Muscle of leg (tissue), 11 donors: ENCODE measurements around the gene SLC25A51. TPM values are rescaled to one million over a fixed set of nuclear protein-coding genes. Genes with fewer than 3 reads are reported as not detected.

ENCODE experiments used
- DNase-seq: peaks from one replicate; pipeline ENCODE4 v3.0.0; 2013
- H3K27ac ChIP-seq: one replicate; pipeline ENCODE4 v1.5.1; 2013; ENCODE audit warnings: mild to moderate bottlenecking, low read length, control low read depth
- H3K27me3 ChIP-seq: one replicate; pipeline ENCODE4 v1.6.1; 2013; ENCODE audit warnings: low read length; ENCODE audit not compliant: control insufficient read depth, insufficient read depth
- H3K36me3 ChIP-seq: one replicate; pipeline ENCODE4 v1.6.1; 2013; ENCODE audit warnings: low read length; ENCODE audit not compliant: control insufficient read depth, insufficient read depth
- H3K4me1 ChIP-seq: one replicate; pipeline ENCODE4 v1.6.1; 2013; ENCODE audit warnings: low read length; ENCODE audit not compliant: control insufficient read depth, insufficient read depth
- H3K4me3 ChIP-seq: one replicate; pipeline ENCODE4 v1.5.1; 2013; ENCODE audit warnings: low read length, control low read depth
- H3K9me3 ChIP-seq: replicated peaks from 2 replicates; pipeline ENCODE4 v1.6.1; 2013; ENCODE audit warnings: low read depth, low read length; ENCODE audit not compliant: control insufficient read depth
- WGBS: methylation state at CpG from one replicate; pipeline ENCODE4 v1.1.5; 2013; ENCODE audit warnings: missing lambda C conversion rate; ENCODE audit not compliant: insufficient coverage; 5-methylcytosine and 5-hydroxymethylcytosine counted together
- polyA plus RNA-seq, 8 donors: library from polyadenylated mRNA; unstranded; fragments of 120-200 nt; gene quantifications; one replicate each; pipeline versions ENCODE4 v1.2.1 to v1.2.3, GENCODE V29; 2013; ENCODE audit warnings: inconsistent platforms in 1 of 8, low replicate concordance in 1 of 8; ENCODE audit not compliant: insufficient read length in 8 of 8, insufficient read depth in 1 of 8
- total RNA-seq: library from RNA; stranded (reverse); fragments of 120-200 nt; gene quantifications from one replicate; pipeline ENCODE4 v1.2.4, GENCODE V29; 2013

Gene SLC25A51
- total and polyA plus RNA-seq, 9 donors, result 9.6 to 19.7 (median 13.2) TPM

DNA sequence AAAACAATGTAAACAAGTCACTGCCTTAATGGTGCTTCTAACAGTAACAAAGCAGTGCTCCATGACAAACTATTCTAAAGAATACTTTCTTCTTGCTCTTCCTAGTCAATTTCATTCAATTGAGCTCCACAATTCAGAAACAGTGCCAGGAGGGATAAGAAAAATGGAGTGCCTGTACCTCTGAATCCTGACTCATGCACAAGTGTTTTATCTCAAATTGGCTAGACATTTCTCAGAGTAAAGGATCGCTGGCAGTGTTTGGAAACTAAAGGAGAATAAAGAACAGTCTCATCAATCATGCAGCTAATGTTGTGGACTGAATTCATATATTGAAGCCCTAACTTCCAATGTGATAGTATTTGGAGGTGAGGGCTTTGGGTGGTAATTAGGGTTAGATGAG lies 27.6 kb downstream of the SLC25A51 start:
- Histone ChIP-seq H3K4me1 (no peaks in the 10 kb centered on the region), H3K27ac (no peak overlapping the region), H3K9me3 (no peaks in the 10 kb centered on the region), H3K27me3 (no peaks in the 10 kb centered on the region), H3K4me3 (no peak overlapping the region), H3K36me3 (peaks cover 10% of the 10 kb centered on the region)
- no CpG with 5 or more reads among the region's 1 CpG for WGBS
- no peak for DNase-seq

DNA sequence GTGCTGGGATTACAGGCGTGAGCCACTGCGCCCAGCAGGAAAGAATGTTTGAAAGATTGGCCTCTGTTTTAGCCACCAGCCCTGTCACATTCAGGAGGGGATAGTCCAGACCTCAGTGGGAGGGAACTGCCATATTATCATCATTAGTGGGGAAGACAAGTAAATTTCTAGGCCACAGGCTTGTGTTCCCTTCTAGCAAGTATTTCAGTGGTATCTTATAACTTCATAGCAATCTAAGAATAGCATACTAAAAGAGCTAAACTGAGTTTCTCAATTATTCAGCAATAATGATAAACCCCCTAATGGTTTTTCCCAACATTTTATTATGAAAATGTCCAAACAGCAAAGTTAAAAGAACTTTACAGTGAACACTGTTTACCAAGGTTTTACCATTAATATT lies 30.0 kb downstream of the SLC25A51 start:
- Histone ChIP-seq H3K4me3 (no peak overlapping the region), H3K36me3 (peaks cover 7% of the 10 kb centered on the region), H3K9me3 (no peaks in the 10 kb centered on the region), H3K27me3 (no peaks in the 10 kb centered on the region), H3K27ac (no peak overlapping the region), H3K4me1 (no peaks in the 10 kb centered on the region)
- no peak for DNase-seq
- WGBS, result 70% methylated on average over 2 of the region's 2 CpGs

DNA sequence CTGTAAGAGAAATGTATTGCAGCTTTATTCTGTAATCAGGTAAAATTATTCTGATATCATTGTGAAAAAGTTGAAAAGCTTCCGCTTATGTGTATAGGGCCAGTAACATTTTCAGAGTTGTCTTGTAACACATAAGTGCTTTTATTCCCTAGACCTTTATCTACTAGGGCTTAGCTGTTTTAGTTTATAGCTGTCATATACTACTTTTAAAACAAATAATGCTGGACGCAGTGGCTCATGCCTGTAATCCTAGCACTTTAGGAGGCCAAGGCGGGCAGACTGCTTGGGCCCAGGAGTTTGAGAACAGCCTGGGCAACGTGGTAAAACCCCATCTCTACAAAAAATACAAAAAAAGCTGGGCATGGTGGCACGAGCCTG lies 33.1 kb downstream of the SLC25A51 start:
- no peaks in the 10 kb centered on the region for H3K9me3 ChIP-seq
- H3K4me1 ChIP-seq, result no peaks in the 10 kb centered on the region
- no CpG with 5 or more reads among the region's 5 CpGs for WGBS

DNA sequence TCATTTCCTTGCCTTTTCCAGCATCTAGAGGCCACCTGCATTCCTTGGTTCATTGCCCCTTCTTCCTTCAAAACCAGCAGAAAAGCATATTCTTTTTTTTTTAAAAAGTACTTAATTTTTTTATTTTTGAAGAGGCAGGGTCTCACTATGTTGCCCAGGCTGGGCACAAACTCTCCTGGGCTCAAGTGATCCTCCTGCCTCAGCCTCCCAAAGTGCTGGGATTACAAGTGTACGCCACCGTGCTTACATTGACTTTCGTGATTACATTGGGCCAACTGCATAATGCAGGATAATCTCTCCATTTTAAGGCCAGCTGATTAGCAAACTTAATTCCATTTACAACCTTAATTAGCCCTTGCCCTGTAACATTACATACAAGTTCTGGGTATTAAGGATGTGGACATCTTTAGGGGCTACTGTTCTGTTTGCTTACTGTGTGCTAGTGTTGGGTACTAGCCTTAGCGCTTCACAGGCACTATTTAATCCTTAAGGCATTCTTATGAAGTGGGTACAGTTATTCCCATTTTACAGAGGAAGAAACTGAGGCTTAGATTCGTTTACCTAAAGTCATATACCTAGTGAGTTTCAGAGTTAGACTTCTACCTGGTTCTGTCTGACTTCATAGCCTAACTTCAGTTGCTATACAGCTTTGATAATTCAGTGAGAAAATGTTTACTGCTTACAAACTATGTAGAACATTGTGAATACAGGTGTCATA lies 33.7 kb downstream of the SLC25A51 start:
- no peak for DNase-seq
- H3K27me3 ChIP-seq, result no peaks in the 10 kb centered on the region
- H3K9me3 ChIP-seq, result no peaks in the 10 kb centered on the region
- H3K27ac ChIP-seq, result no peak overlapping the region
- no peak overlapping the region for H3K4me3 ChIP-seq
- H3K4me1 ChIP-seq, result no peaks in the 10 kb centered on the region
- WGBS, result 93% methylated on average over 3 of the region's 5 CpGs
- no peaks in the 10 kb centered on the region for H3K36me3 ChIP-seq

More for the DNA sequence above, 33.1 kb downstream of the SLC25A51 start:
- Histone ChIP-seq H3K4me3 (no peak overlapping the region), H3K27ac (no peak overlapping the region), H3K36me3 (no peaks in the 10 kb centered on the region), H3K27me3 (no peaks in the 10 kb centered on the region)
- no peak for DNase-seq

DNA sequence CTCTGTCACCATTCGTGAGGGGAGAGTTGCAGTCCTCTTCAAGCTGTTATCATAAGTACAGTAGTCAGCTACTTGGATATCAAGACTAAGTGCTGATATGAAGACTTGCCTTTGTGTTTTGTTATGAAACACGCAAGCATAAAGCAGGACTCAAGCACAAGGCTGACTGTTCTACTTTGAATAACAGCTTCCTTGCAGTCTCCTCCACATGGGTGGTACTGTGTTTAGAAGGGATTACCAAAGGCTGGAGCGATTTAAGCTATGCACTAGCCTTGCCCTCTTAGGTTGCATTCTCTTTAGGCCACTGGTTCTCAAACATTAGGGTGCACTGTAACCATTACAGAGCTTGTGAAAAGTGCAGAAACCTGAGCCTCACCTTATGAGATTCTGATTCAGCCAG lies 41.4 kb downstream of the SLC25A51 start:
- H3K9me3 ChIP-seq, result no peaks in the 10 kb centered on the region
- no CpG with 5 or more reads among the region's 3 CpGs for WGBS
- peaks cover 28% of the 10 kb centered on the region for H3K36me3 ChIP-seq
- no peak overlapping the region for H3K4me3 ChIP-seq
- H3K4me1 ChIP-seq, result no peaks in the 10 kb centered on the region
- no peaks in the 10 kb centered on the region for H3K27me3 ChIP-seq
- no peak overlapping the region for H3K27ac ChIP-seq
- no peak for DNase-seq

DNA sequence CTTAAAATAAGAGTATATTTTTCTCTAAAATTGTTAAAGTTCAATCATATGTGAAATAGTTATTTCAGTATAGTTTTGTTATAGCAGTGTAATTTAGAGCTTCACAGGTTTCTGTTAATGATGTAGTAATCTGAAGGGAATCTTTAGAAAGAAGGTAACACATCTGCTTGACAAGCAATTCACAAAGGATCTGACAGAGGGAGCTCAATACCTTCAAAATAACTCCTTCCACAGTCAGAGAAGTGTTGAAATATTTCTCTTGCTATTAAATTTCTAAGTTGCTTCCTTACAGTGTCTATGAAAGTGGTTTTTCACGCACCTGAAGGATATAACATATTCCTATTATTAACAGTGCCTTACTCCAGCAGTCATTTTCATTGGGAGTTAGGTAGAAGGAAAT lies 44.9 kb downstream of the SLC25A51 start:
- no peaks in the 10 kb centered on the region for H3K9me3 ChIP-seq

DNA sequence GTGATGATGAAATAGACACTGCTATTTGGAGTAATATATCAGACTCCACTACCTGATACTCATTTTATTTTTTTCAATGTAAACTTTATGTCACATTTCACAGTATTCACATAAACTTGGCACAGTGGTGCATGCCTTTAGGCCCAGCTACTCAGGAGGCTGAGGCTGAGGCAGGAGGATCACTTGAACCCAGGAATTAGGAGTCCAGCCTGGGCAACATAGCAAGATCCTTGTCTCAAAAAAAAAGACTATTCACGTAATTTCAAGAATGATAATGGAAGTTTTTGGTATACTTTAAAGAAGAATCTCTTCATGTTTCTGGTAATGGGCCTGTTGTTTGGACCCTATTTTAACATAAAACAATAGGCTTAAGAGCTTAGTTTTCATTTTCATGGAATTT lies 47.4 kb downstream of the SLC25A51 start:
- H3K36me3 ChIP-seq, result peaks cover 18% of the 10 kb centered on the region
- no peaks in the 10 kb centered on the region for H3K9me3 ChIP-seq
- no peak for DNase-seq
- no peaks in the 10 kb centered on the region for H3K27me3 ChIP-seq
- no peaks in the 10 kb centered on the region for H3K4me1 ChIP-seq
- WGBS, result no CpG with 5 or more reads among the region's 1 CpG
- H3K27ac ChIP-seq, result no peak overlapping the region
- H3K4me3 ChIP-seq, result no peak overlapping the region

More for the DNA sequence above, 44.9 kb downstream of the SLC25A51 start:
- peaks cover 28% of the 10 kb centered on the region for H3K36me3 ChIP-seq
- no peak overlapping the region for H3K27ac ChIP-seq
- no peak for DNase-seq
- no peaks in the 10 kb centered on the region for H3K4me1 ChIP-seq
- H3K4me3 ChIP-seq, result no peak overlapping the region
- WGBS, result no CpG with 5 or more reads among the region's 1 CpG
- no peaks in the 10 kb centered on the region for H3K27me3 ChIP-seq

DNA sequence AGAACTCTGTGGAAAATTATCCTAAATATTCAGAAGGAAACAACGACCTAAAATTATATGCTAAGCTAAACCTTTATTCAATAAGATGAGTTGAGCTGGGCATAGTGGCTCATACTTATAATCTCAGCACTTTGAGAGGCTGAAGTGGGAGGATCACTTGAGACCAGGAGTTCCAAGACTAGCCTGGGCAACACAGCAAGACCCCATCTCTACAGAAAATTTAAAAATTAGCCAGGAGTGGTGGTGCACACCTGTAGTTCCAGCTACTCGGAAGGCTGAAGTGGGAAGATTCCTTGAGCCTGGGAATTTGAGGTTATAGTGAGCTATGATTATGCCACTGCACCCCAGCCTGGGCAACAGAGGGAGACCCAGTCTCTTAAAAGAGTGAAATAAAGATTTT lies 51.7 kb downstream of the SLC25A51 start:
- WGBS, result 100% methylated on average over 1 of the region's 2 CpGs

DNA sequence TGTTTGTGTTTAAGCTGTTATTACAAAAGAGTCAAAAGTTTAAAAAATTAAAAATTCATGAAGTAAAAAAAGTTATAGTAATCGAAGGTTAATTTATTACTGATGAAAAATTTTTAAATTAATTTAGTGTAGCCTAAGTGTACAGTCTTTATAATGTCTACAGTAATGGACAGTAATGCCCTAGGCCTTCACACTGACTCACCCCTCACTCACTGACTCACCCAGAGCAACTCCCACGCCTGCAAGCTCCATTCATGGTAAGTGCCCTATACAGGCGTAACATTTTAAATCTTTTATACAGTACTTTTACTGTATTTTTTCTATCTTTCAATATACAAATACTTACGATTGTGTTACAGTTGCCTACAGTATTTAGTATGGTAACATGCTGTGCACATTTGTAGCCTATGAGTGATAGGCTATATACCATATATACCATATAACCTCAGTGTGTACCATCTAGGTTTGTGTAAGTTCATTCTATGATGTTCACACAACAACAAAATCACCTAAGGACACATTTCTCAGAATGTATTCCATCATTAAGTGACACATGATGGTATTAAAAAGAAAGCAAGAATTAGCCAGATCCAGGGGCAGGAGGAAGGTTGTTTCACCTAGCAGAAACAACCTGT lies 63.2 kb downstream of the SLC25A51 start:
- H3K36me3 ChIP-seq, result no peaks in the 10 kb centered on the region
- no peaks in the 10 kb centered on the region for H3K4me1 ChIP-seq
- H3K9me3 ChIP-seq, result no peaks in the 10 kb centered on the region
- no peaks in the 10 kb centered on the region for H3K27me3 ChIP-seq
- no peak overlapping the region for H3K4me3 ChIP-seq
- no peak overlapping the region for H3K27ac ChIP-seq
- no peak for DNase-seq
- no CpG with 5 or more reads among the region's 4 CpGs for WGBS

More for the DNA sequence above, 51.7 kb downstream of the SLC25A51 start:
- H3K9me3 ChIP-seq, result peaks cover 2% of the 10 kb centered on the region
- no peaks in the 10 kb centered on the region for H3K4me1 ChIP-seq
- no peak overlapping the region for H3K4me3 ChIP-seq
- no peak overlapping the region for H3K27ac ChIP-seq
- DNase-seq, result no peak
- no peaks in the 10 kb centered on the region for H3K27me3 ChIP-seq
- H3K36me3 ChIP-seq, result no peaks in the 10 kb centered on the region

DNA sequence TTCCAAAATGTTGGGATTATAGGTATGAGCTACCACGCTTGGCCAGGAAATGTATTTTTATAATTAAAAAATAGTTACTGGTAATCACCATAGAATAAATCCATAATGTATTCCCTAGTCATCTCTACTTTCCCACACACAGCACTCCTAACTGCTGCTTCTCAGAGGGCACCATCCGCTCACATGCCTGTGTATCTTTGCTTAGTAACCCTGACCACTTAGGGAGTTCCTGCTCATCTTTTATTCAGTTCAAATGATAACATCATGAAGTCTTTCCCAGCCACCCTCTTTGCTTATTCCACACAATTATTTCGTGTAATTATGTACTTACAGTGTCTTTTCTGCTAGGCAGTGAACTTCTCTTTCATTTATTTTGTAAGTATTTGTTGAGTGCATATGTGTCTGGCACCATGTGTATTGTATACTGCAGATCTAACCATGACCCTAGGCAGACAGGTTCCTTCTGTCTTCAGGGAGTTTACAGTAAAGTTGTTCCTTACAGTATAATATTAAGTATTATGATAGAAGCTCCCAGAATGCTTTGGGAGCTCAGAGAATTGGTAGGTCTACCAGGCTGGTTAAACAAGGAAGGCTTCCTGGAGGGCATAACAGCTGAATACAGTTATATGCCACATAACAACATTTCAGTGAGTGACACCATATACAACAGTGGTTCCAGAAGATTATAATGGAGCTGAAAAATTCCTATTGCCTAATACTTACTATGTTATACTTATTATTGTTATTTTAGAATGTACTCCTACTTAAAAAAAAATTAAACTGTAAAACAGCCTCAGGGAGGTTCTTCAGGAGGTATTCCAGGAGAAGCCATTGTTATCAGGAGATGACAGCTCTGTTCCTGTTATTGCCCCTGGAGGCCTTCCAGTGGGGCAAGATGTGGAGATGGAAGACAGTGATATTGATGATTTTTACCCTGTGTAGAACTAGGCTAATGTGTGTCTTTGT lies 64.1 kb downstream of the SLC25A51 start:
- WGBS, result 100% methylated on average over 1 of the region's 3 CpGs
- no peak for DNase-seq

More for the DNA sequence above, 64.1 kb downstream of the SLC25A51 start:
- Histone ChIP-seq H3K4me3 (no peak overlapping the region), H3K36me3 (no peaks in the 10 kb centered on the region), H3K9me3 (no peaks in the 10 kb centered on the region), H3K27ac (no peak overlapping the region), H3K27me3 (no peaks in the 10 kb centered on the region), H3K4me1 (no peaks in the 10 kb centered on the region)
